ENCODE measurements around the gene DAGLA. TPM values are rescaled to one million over a fixed set of nuclear protein-coding genes. Genes with fewer than 3 reads are reported as not detected.

The DAGLA gene
- total RNA-seq, 3 donors from 2014 or later = 2.4 to 4.5 (median 3.3) TPM

GRCh38 chr11:61713906-61714305 is 33.7 kb downstream of the DAGLA start:
- Histone ChIP-seq H3K27me3 (no peaks in the 10 kb centered on the region), H3K4me3 (no peak overlapping the region), H3K4me1 (peaks cover 0 to 4% of the 10 kb centered on the region in 2 donors), H3K9me3 (no peaks in the 10 kb centered on the region), H3K27ac (no peak overlapping the region), H3K36me3 (no peaks in the 10 kb centered on the region)
- no peak for DNase-seq (ENCODE audit: low spot score in 2 of 2)
- intact Hi-C loops (cut with DNase I; ENCODE audit: low total_unique reads) = no loop called here
- no peak for TF ChIP-seq POLR2A (IDR thresholded peaks at IDR 0.05)
- TF ChIP-seq CTCF (IDR thresholded peaks at IDR 0.05) = no peak
- no peak for TF ChIP-seq POLR2AphosphoS5 (IDR thresholded peaks at IDR 0.05)

GRCh38 chr11:61714316-61714715 is 34.1 kb downstream of the DAGLA start:
- H3K9me3 ChIP-seq = no peaks in the 10 kb centered on the region
- DNase-seq (ENCODE audit: low spot score in 2 of 2) = no peak
- intact Hi-C loops (cut with DNase I; ENCODE audit: low total_unique reads) = no loop called here
- no peak overlapping the region for H3K27ac ChIP-seq
- H3K27me3 ChIP-seq = no peaks in the 10 kb centered on the region
- no peak overlapping the region for H3K4me3 ChIP-seq
- H3K36me3 ChIP-seq = no peaks in the 10 kb centered on the region
- H3K4me1 ChIP-seq = peaks cover 0 to 4% of the 10 kb centered on the region in 2 donors
- TF ChIP-seq CTCF (IDR thresholded peaks at IDR 0.05) (no peak), POLR2A (IDR thresholded peaks at IDR 0.05) (no peak), POLR2AphosphoS5 (IDR thresholded peaks at IDR 0.05) (no peak)

- intact Hi-C loops (cut with DNase I; ENCODE audit: low total_unique reads) = no loop called here
- TF ChIP-seq POLR2A (IDR thresholded peaks at IDR 0.05) (no peak), POLR2AphosphoS5 (IDR thresholded peaks at IDR 0.05) (no peak), CTCF (IDR thresholded peaks at IDR 0.05) (no peak)
- no peaks in the 10 kb centered on the region for H3K9me3 ChIP-seq
- no peaks in the 10 kb centered on the region for H3K27me3 ChIP-seq
- DNase-seq (ENCODE audit: low spot score in 2 of 2) = no peak
- H3K36me3 ChIP-seq = no peaks in the 10 kb centered on the region
- peaks cover 0 to 4% of the 10 kb centered on the region in 2 donors for H3K4me1 ChIP-seq
- no peak overlapping the region for H3K27ac ChIP-seq
- no peak overlapping the region for H3K4me3 ChIP-seq
Observed at GRCh38 chr11:61714916-61715315, 34.7 kb downstream of the DAGLA start.

GRCh38 chr11:61715867-61716266 is 35.7 kb downstream of the DAGLA start:
- intact Hi-C loops (cut with DNase I; ENCODE audit: low total_unique reads) = no loop called here
- no peak overlapping the region for H3K27ac ChIP-seq
- no peaks in the 10 kb centered on the region for H3K9me3 ChIP-seq
- no peaks in the 10 kb centered on the region for H3K27me3 ChIP-seq
- H3K4me3 ChIP-seq = no peak overlapping the region
- H3K36me3 ChIP-seq = no peaks in the 10 kb centered on the region
- DNase-seq (ENCODE audit: low spot score in 2 of 2) = no peak
- H3K4me1 ChIP-seq = peaks cover 0 to 4% of the 10 kb centered on the region in 2 donors
- TF ChIP-seq POLR2AphosphoS5 (IDR thresholded peaks at IDR 0.05) (no peak), POLR2A (IDR thresholded peaks at IDR 0.05) (no peak), CTCF (IDR thresholded peaks at IDR 0.05) (no peak)

- Histone ChIP-seq H3K36me3 (no peaks in the 10 kb centered on the region), H3K27me3 (no peaks in the 10 kb centered on the region), H3K4me1 (peaks cover 0 to 4% of the 10 kb centered on the region in 2 donors), H3K27ac (no peak overlapping the region), H3K9me3 (no peaks in the 10 kb centered on the region), H3K4me3 (no peak overlapping the region)
- TF ChIP-seq POLR2AphosphoS5 (IDR thresholded peaks at IDR 0.05) (no peak), POLR2A (IDR thresholded peaks at IDR 0.05) (no peak), CTCF (IDR thresholded peaks at IDR 0.05) (no peak)
- intact Hi-C loops (cut with DNase I; ENCODE audit: low total_unique reads) = no loop called here
- DNase-seq (ENCODE audit: low spot score in 2 of 2) = no peak
Observed at GRCh38 chr11:61716478-61717285, 36.5 kb downstream of the DAGLA start.
